NOMO-1 treated with dmso at 0.1 percent for 144 hours (cell line): ENCODE results near the gene WRAP53.
A peak's percentile ranks its signal among the peaks of the same experiment; 100 is the strongest.
"Not testable (repeated sequence)": the region's sequence is repeated elsewhere in the genome, so short reads cannot be mapped to it uniquely, and the experiment has no call there.

Source experiments
- DNase-seq: peaks from one replicate; lab custom pipeline; 2025; ENCODE audit not compliant: unreplicated experiment; lab: John Stamatoyannopoulos, UW

WRAP53 gene

GRCh38 chr17:7687908-7688807 lies at the start of gene WRAP53:
TSS of gene WRAP53 (plus strand) at chr17:7688477. CDS start at chr17:7688649, 172 bp downstream.
- peak; percentile 98 for DNase-seq

GRCh38 chr17:7640783-7641182 lies 47.5 kb upstream of the WRAP53 start:
- no peak for DNase-seq

GRCh38 chr17:7641635-7642034 lies 46.6 kb upstream of the WRAP53 start:
- not testable (repeated sequence) for DNase-seq

GRCh38 chr17:7644775-7645174 lies 43.5 kb upstream of the WRAP53 start:
- DNase-seq = peak; percentile 94

- DNase-seq = no peak
These were observed 41.8 kb upstream of the WRAP53 start for GRCh38 chr17:7646457-7646856.

GRCh38 chr17:7647018-7647417 lies 41.3 kb upstream of the WRAP53 start:
- no peak for DNase-seq

GRCh38 chr17:7650509-7651096 lies 37.7 kb upstream of the WRAP53 start, which contains the start of gene ATP1B2:
TSS of gene ATP1B2 (plus strand) at chr17:7650926. CDS start at chr17:7651519, 593 bp downstream.
- no peak for DNase-seq

- no peak for DNase-seq
These were observed 37.1 kb upstream of the WRAP53 start for GRCh38 chr17:7651097-7651664.

GRCh38 chr17:7651665-7652387 lies 36.5 kb upstream of the WRAP53 start:
- DNase-seq = no peak

- DNase-seq = no peak
These were observed 35.6 kb upstream of the WRAP53 start for GRCh38 chr17:7652388-7653356.

- no peak for DNase-seq
These were observed 33.3 kb upstream of the WRAP53 start for GRCh38 chr17:7654832-7655540.

GRCh38 chr17:7655541-7655840 lies 32.8 kb upstream of the WRAP53 start:
- no peak for DNase-seq

- no peak for DNase-seq
These were observed 31.2 kb upstream of the WRAP53 start for GRCh38 chr17:7656958-7657609.

GRCh38 chr17:7667656-7668406 lies 20.4 kb upstream of the WRAP53 start:
- no peak for DNase-seq

GRCh38 chr17:7668482-7668881 lies 19.8 kb upstream of the WRAP53 start:
- DNase-seq = no peak

- DNase-seq = no peak
These were observed 15.0 kb upstream of the WRAP53 start for GRCh38 chr17:7673239-7673638.

- DNase-seq = no peak
These were observed 13.3 kb upstream of the WRAP53 start for GRCh38 chr17:7674934-7675333.

- DNase-seq = no peak
These were observed 11.7 kb upstream of the WRAP53 start for GRCh38 chr17:7676533-7676932.
